Ascending aorta (tissue), 2 donors: ENCODE data around the gene TANC1. TPM values are rescaled to one million over a fixed set of nuclear protein-coding genes. Genes with fewer than 3 reads are reported as not detected.
"Not testable (repeated sequence)": the region's sequence is repeated elsewhere in the genome, so short reads cannot be mapped to it uniquely, and the experiment has no call there.

Experiments used
- DNase-seq, 2 donors: peaks; one replicate each; pipeline ENCODE4 v3.0.0-alpha.2; 2019; ENCODE audit warnings: low spot score in 2 of 2
- H3K27ac ChIP-seq, 2 donors: fragments of 200-600 bp; sonication (generic); one replicate each; pipeline ENCODE4 v1.5.1; 2016 to 2017; ENCODE audit warnings: mild to moderate bottlenecking in 1 of 2
- H3K27me3 ChIP-seq: fragments of 200-600 bp; sonication (generic); one replicate; pipeline ENCODE4 v1.5.1; 2017
- H3K36me3 ChIP-seq, 2 donors: fragments of 200-600 bp; sonication (generic); one replicate each; pipeline ENCODE4 v1.5.1; 2016
- H3K4me1 ChIP-seq, 2 donors: fragments of 200-600 bp; sonication (generic); one replicate each; pipeline ENCODE4 v1.5.1; 2016 to 2017; ENCODE audit warnings: mild to moderate bottlenecking in 1 of 2
- H3K4me3 ChIP-seq, 2 donors: fragments of 200-600 bp; sonication (generic); one replicate each; pipeline ENCODE4 v1.5.1; 2016 to 2017; ENCODE audit warnings: mild to moderate bottlenecking in 1 of 2
- H3K9me3 ChIP-seq, 2 donors: fragments of 200-600 bp; sonication (generic); one replicate each; pipeline ENCODE4 v1.5.1; 2016
- intact Hi-C: fragments of 100-400 bp; cut with DNase I; formaldehyde crosslinking; loops from one replicate; pipeline ENCODE4 v1.15.1; 2023
- total RNA-seq: library from RNA; depleted of rRNA; stranded (reverse); fragments of >200 nt; gene quantifications from one replicate; pipeline ENCODE4 v1.1.0, GENCODE V29; 2016
- TF ChIP-seq, protein P1 (sequence below), 3 experiments: fragments of 200-600 bp in 2 of 3; fragments of 450-650 bp in 1 of 3; sonication (generic) in 2 of 3; IDR thresholded peaks; one replicate each; pipeline ENCODE4 v1.5.1; 2016 to 2019; ENCODE audit warnings: antibody characterized with exemption in 3 of 3, mild to moderate bottlenecking in 1 of 3, moderate library complexity in 1 of 3

TANC1 gene
- total RNA-seq, 1 donor from 2014 or later, result 45.4 TPM

DNA sequence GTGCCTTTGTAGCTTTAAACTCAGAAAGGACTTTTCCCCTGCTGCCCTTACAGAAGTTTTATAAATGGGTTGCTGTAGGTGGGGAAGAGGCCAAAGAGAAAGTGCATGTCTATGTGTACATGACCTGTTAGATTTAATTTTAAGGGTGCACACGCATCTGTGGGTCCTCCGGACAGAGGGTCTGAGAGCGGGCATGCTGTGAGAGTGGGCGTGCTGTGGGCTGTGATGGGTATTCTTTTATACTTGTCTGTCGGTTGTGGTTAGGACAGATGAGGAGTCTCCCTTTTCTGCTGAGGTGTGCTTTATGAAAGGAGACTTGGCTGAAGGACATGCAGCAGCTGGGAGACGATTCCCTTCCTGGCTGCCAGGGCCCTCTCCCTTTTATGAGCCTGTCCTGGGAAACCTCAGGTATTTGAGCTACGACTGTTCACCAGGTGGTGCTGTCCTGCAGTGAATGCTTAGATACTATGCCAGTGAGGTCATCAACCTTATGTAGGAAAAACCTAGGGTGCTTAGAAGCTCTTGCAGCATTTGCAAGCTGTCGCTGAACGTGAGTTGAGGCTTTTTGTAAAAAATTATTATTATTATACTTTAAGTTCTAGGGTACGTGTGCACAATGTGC lies 67.5 kb downstream of the TANC1 start:
- TF ChIP-seq, protein P1, sequence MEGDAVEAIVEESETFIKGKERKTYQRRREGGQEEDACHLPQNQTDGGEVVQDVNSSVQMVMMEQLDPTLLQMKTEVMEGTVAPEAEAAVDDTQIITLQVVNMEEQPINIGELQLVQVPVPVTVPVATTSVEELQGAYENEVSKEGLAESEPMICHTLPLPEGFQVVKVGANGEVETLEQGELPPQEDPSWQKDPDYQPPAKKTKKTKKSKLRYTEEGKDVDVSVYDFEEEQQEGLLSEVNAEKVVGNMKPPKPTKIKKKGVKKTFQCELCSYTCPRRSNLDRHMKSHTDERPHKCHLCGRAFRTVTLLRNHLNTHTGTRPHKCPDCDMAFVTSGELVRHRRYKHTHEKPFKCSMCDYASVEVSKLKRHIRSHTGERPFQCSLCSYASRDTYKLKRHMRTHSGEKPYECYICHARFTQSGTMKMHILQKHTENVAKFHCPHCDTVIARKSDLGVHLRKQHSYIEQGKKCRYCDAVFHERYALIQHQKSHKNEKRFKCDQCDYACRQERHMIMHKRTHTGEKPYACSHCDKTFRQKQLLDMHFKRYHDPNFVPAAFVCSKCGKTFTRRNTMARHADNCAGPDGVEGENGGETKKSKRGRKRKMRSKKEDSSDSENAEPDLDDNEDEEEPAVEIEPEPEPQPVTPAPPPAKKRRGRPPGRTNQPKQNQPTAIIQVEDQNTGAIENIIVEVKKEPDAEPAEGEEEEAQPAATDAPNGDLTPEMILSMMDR (IDR thresholded peaks at IDR 0.05), result peak in 2 of 3 experiments; percentile 14 to 35
- Histone ChIP-seq H3K27ac (no peak overlapping the region), H3K27me3 (no peaks in the 10 kb centered on the region), H3K36me3 (no peaks in the 10 kb centered on the region), H3K4me3 (no peak overlapping the region), H3K9me3 (no peaks in the 10 kb centered on the region), H3K4me1 (peaks cover 8 to 33% of the 10 kb centered on the region in 2 donors)
- no peak for DNase-seq
- intact Hi-C loops, result loop anchor here (1.0 kb wide), 1 partner anchor 82 kb away; no protein-coding TSS in a partner anchor

DNA sequence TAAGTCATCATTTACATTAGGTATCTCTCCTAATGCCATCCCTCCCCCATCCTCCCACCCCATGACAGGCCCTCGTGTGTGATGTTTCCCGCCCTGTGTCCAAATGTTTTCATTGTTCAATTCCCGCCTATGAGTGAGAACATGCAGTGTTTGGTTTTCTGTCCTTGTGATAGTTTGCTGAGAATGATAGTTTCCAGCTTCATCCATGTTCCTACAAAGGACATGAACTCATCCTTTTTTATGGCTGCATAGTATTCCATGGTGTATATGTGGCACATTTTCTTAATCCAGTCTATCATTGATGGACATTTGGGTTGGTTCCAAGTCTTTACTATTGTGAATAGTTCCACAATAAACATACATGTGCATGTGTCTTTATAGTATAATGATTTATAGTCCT lies 68.0 kb downstream of the TANC1 start:
- DNase-seq, H3K9me3 ChIP-seq, H3K27me3 ChIP-seq, H3K27ac ChIP-seq, H3K4me3 ChIP-seq, H3K36me3 ChIP-seq: not testable (repeated sequence)
- intact Hi-C loops, result loop anchor here (1.0 kb wide), 1 partner anchor 82 kb away; no protein-coding TSS in a partner anchor
- H3K4me1 ChIP-seq, result peaks cover 3 to 32% of the 10 kb centered on the region in 2 donors

DNA sequence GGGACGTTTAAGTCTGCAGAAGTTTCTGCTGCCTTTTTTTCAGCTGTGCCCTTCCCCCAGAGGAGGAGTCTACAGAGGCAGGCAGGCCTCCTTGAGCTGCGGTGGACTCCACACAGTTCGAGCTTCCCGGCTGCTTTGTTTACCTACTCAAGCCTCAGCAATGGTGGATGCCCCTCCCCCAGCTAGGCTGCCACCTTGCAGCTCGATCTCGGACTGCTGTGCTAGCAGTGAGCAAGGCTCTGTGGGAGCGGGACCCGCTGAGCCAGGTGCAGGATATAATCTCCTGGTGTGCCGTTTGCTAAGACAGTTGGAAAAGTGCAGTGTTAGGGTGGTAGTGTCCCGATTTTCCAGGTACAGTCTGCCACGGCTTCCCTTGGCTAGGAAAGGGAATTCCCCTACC lies 72.9 kb downstream of the TANC1 start:
- H3K27me3 ChIP-seq, DNase-seq, intact Hi-C loops, H3K4me3 ChIP-seq, H3K9me3 ChIP-seq, H3K27ac ChIP-seq, H3K36me3 ChIP-seq: not testable (repeated sequence)
- H3K4me1 ChIP-seq, result peaks cover 0 to 32% of the 10 kb centered on the region in 2 donors

DNA sequence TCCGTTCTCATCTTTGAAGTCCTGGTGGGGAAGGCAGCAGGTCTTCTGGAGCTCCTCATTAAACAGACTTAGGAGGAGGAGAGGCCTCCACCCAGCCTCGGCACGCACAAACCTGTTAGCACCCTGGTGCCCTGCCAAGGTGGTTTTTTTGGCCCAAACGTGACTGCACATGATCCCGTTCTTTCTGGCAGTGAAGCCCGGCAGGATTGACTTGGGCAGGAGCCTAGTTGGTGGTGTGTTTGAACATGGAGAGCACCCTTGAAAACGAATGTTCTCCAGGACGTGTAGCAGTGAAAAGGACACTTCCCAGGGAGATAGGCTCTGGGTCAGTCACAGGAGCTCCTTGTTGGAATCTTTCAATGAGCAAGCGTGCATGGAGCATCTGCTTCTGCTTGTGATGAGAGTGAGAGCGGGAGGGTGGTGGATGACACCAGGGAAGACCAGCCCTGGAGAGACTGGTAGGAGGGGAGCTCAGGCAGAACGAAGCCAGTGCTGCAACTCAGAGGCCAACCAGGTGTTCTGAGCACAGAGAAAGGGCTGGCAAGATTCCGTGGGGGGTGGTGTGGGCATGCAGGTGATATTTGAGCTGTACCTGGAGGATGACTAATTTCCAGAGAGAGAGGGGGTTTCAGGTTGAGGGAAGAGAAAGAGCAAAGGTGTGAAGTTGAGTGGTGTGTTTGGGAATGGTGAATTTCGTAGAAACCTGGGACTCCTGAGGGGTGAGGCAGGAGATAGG lies 73.8 kb downstream of the TANC1 start:
- no peak for DNase-seq
- no peaks in the 10 kb centered on the region for H3K27me3 ChIP-seq
- H3K27ac ChIP-seq, result no peak overlapping the region
- H3K4me1 ChIP-seq, result peaks cover 4 to 41% of the 10 kb centered on the region in 2 donors
- H3K9me3 ChIP-seq, result no peaks in the 10 kb centered on the region
- TF ChIP-seq, protein P1 (IDR thresholded peaks at IDR 0.05), result no peak
- intact Hi-C loops, result no loop called here
- H3K36me3 ChIP-seq, result no peaks in the 10 kb centered on the region
- no peak overlapping the region for H3K4me3 ChIP-seq

DNA sequence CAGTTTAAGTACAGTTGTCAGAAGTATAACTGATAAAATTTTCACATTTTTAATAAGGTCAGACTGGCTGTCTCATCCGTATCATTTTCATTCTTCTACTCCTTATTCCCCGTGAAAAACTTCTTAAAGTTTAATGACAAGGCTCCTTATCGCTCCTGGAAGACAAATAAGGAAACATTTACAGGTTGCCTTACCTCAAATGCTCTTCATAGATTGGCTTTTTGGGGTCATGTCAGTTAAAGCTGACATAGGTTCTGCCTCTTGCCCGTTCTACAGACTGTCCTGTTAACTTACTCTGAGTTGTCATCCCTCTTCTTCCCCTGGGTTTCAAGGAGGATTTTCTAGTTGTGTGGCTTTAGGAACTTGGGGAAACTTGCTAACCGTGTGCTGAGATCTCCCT lies 75.3 kb downstream of the TANC1 start:
- intact Hi-C loops, result no loop called here
- Histone ChIP-seq H3K9me3 (no peaks in the 10 kb centered on the region), H3K27ac (no peak overlapping the region), H3K27me3 (no peaks in the 10 kb centered on the region), H3K4me3 (no peak overlapping the region), H3K4me1 (peaks cover 9 to 52% of the 10 kb centered on the region in 2 donors), H3K36me3 (no peaks in the 10 kb centered on the region)
- TF ChIP-seq, protein P1 (IDR thresholded peaks at IDR 0.05), result no peak
- no peak for DNase-seq

DNA sequence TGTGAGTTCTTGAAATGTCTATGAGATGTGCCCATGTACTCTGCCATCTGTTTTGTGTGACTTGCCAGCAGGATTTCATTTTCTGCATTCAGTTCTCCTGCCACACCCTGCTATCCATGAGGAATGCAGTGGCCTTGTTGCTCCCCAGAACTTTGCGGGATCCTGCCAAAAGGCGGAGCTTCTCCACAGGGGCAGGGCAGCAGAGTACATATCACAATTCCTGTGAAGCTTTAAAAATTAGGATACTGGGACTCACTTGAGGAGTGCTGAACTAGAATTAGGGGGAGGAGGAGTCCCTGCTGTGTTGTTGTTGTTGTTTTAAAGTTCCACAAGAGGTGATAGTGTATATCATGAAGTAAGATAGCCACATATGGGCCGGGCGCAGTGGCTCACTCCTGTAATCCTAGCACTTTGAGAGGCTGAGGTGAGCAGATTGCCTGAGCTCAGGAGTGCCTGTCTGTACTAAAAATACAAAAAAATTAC lies 76.4 kb downstream of the TANC1 start:
- H3K4me1 ChIP-seq, result peaks cover 13 to 54% of the 10 kb centered on the region in 2 donors
- H3K27ac ChIP-seq, result peak overlapping the region in 1 of 2 donors; percentile 20
- H3K4me3 ChIP-seq, result no peak overlapping the region
- no peaks in the 10 kb centered on the region for H3K9me3 ChIP-seq
- no peak for DNase-seq
- no peaks in the 10 kb centered on the region for H3K36me3 ChIP-seq
- H3K27me3 ChIP-seq, result no peaks in the 10 kb centered on the region
- intact Hi-C loops, result loop anchor here (5.0 kb wide), 2 partner anchors 47 to 78 kb away; partner anchors contain the start of gene TANC1
- TF ChIP-seq, protein P1 (IDR thresholded peaks at IDR 0.05), result no peak
